B cell (primary cell): ENCODE data around the gene ARHGAP28.

Source experiments
- CTCF ChIP-seq: fragments of 200-600 bp; IDR thresholded peaks from one replicate; pipeline ENCODE4 v1.8.0; 2022; ENCODE audit warnings: antibody characterized with exemption, mild to moderate bottlenecking
- EZH2 ChIP-seq: IDR thresholded peaks from 2 replicates; pipeline ENCODE4 v1.6.1; 2012; ENCODE audit warnings: borderline replicate concordance, low read depth, mild to moderate bottlenecking, moderate library complexity, low read length; ENCODE audit not compliant: insufficient read depth, poor library complexity, severe bottlenecking

GRCh38 chr18:6881034-6881820 is 151.7 kb downstream of the ARHGAP28 start:
- TF ChIP-seq CTCF (no peak), EZH2 (no peak)
